GM21390 (cell line): Measurements from ENCODE around the gene TPTE.
"Not testable (repeated sequence)": the region's sequence is repeated elsewhere in the genome, so short reads cannot be mapped to it uniquely, and the experiment has no call there.

Experiments
- ATAC-seq: cut with Tn5 transposase; IDR thresholded peaks from one replicate; pipeline ENCODE4 v1.9.1; 2021; ENCODE audit not compliant: unreplicated experiment

Gene TPTE

DNA sequence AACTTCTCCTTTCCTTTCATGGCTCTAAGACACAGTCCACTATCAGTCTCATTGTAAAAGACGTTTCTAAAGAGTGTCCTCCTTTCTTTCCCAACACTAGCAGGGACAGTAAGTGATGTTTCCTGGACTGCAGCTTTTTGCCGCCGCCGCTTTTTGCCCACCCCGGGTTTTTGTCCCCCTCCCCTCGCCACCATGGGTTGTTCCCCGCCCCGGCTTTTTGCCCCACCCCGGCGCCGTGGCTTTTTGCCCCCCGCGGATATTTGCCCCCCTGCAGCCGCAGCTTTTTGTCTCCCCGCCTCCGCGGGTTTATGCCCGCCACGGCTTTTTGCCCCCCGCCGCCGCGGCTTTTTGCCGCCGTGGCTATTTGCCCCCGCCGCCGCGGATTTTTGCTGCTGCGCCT is 95.2 kb downstream of the TPTE start:
- no peak for ATAC-seq

DNA sequence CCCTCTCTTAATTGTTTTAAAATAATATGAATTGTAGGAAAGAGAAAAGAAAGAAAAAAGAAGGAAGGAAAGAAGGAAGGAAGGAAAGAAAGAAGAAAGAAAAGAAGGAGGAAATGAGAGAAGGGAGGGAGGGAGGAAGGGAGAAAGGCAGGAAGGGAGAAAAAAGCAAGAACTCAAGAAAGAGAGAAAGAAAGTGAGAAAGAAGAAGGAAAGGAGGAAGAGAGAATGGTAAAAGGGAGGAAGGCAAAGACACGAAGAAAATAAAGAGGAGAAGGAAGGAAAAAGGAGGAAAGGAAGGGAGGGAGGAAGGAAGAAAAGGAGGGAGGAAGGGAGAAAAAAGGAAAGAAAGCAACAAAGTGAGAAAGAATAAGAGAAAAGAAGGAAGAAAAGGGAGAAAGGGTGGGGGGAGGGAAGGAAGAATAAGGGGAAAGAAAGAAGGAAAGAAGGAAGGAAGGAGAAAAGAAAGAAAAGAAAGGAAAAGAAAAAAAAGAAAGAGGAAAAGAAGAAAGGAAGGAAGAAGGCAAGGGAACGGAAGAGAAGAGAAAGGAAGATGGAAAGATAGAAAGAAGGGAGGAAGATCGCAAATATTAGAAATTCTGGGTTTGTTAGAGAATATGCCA is 95.9 kb downstream of the TPTE start:
- ATAC-seq: not testable (repeated sequence)

DNA sequence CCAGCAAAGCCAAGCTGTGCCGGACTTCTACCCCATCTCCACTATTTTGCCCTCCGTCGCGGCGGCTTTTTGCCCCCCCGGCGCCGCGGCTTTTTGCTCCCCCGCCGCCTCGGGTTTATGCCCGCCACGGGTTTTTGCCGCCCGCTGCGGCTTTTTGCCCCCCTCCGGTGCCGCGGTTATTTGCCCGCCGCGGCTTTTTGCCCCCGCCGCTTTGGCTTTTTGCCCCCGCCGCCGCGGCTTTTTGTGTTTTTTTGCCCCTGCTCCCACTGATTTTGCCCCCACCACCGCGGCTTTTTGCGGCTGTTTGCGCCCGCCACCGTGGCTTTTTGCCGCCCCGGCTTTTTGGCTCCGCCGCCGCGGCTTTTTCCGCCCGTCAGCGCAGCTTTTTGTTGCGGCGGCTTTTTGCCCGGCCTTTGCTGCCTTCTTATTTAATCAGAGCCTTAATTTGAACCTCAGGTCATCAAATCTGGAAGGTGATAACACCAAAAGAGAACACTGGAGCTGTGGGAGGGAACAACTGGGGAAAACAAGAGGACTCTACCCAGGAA is 106.0 kb downstream of the TPTE start:
- no peak for ATAC-seq

DNA sequence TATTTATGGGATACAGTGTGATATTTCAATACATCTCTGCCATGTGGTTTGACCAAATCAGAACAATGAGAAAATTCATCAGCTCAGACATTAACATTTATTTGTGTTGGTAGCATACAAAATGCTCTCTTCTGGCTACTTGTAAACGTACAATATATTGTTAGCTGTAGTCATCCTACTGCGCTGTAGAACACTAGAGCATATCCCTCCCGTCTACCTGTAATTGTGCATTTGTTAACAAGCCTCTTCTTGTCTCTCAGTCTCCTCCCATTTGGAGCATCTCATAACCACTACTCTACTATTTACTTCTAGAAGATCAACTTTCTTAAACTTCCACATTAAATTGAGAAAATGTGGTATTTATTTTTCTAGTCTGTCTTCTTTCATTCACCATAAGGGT is 107.9 kb downstream of the TPTE start:
- not testable (repeated sequence) for ATAC-seq

DNA sequence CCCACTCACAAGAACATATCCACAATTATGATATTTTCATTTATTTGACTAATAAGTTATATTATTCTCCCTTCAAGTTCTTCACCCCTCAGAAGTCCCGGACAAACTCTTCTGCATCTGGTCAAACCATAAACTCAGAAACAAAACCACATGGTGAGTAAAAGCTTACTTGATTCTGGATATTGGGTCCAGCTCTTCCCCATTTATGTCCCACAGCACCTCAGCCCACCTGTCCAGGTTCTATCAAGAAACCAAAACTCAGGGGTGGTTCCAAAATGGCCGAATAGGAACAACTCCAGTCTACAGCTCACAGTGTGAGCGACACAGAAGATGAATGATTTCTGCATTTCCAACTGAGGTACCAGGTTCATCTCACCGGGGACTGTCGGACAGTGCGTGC is 109.4 kb downstream of the TPTE start:
- ATAC-seq: not testable (repeated sequence)

DNA sequence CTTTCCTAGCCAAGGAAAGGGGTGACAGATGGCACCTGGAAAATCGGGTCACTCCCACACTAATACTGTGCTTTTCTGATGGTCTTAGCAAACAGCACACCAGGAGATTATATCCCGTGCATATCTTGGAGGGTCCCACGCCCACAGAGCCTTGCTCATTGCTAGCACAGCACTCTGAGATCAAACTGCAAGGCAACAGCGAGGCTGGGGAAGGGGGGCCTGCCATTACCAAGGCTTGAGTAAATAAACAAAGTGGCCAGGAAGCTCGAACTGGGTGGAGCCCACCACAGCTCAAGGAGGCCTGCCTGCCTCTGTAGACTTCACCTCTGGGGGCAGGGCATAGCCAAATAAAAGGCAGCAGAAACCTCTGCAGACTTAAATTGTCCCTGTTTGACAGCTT is 109.9 kb downstream of the TPTE start:
- ATAC-seq: not testable (repeated sequence)

DNA sequence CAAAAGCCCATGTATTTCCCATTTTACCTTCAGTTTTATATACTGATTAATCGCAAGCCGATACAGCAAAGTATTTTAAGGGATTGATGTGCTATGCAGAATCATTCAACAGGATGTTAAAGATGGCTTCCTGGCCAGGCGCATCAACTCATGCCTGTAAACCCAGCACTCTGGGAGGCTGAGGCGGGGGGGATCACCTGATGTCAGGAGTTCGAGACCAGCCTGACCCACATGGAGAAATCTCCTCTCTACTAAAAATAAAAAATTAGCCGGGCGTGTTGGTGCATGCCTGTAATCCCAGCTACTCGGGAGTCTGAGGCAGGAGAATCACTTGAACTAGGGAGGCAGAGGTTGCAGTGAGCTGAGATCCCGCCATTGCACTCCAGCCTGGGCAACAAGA is 116.8 kb downstream of the TPTE start:
- ATAC-seq: not testable (repeated sequence)

DNA sequence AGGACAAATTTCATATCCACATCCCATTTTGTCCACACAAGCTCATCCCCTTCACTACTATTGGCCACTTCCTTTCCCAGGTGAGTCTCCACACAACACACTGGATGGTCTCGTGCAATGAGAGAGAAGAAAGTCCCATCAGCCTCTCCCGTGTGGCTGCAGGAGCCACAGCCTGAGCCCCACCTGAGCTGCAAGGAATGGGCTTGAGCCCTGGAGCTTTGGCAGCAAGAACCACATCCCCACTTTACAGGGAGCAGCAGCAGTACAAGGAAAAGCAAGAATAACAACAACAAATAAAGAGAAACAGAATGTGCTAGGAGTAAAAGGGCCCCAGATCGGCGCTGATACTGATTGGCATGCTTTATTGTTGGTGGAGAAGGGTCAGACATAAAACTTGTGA is 117.7 kb downstream of the TPTE start:
- ATAC-seq: no peak

DNA sequence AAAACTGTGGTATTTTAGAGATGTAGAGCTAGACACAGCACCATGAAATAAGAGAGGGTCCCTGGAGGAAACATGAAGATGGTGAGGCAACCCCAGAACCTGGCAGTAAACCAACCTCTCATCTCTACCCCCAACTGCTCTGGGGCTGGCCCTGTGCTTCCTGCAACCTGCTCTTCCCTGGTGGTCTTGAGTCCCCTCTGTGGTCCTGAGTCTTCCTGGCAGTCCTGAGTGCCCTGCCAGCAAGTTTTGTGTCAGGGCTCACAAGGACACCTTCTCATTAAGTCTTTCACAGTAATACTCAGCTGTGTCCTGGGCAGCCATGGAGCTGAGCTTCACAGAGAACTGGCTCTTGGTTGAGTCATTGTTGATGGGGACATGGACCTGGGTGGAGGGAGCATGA is 118.4 kb downstream of the TPTE start:
- not testable (repeated sequence) for ATAC-seq

DNA sequence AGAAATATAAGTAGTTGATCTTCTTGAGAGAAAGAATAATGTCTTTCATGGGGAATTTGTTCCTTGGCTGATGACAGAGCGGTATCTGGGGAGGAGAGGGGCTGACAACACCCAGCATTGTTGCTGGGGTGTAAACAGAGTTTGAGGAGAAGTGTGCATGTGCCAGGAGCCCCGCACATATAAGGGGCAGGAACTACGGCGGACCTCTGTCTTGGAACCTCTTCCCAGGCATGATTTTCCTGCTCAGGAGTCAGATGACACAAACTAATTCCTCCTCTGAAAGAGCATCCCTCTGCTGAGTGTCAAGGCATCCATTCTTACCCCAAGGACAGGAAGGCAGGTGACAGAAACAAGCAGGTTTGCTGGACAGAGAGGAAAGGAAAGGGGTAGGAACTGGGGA is 119.1 kb downstream of the TPTE start:
- no peak for ATAC-seq

DNA sequence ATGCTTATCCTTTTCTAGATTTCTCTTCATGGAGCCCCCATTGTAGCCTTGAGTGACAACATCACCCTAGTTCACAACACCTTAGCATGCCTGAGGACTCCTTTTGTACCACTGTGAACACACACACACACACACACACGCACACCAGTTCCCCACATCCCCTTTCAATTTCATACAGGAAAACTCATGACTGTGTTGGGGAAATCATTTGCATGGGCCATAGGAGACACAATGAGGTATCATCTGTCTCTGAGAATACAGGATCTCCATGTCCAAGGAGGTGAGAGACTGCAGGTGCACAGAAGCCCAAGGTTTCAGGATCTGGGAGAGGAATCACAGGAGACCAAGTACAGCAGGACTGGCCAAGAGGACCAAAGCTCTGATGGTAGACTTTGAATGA is 119.7 kb downstream of the TPTE start:
- no peak for ATAC-seq

DNA sequence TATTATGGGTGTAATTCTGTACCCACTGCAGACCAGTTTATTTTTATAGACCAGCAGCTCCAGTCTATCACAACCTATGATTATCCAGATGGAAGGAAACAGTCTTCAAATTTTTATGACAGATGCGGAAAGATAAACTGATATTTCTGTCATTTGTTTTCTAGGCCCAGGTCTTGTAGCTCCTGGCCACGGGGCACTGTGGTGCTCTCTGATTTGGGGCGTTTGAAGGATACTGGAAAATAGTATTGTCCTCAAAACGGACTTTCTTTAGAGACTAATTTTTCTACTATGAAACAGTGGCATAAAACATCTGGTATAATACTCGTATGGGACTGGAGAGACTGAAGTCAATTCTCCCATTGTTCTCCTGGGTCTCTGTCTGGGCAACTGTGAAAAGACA is 124.3 kb downstream of the TPTE start:
- not testable (repeated sequence) for ATAC-seq

DNA sequence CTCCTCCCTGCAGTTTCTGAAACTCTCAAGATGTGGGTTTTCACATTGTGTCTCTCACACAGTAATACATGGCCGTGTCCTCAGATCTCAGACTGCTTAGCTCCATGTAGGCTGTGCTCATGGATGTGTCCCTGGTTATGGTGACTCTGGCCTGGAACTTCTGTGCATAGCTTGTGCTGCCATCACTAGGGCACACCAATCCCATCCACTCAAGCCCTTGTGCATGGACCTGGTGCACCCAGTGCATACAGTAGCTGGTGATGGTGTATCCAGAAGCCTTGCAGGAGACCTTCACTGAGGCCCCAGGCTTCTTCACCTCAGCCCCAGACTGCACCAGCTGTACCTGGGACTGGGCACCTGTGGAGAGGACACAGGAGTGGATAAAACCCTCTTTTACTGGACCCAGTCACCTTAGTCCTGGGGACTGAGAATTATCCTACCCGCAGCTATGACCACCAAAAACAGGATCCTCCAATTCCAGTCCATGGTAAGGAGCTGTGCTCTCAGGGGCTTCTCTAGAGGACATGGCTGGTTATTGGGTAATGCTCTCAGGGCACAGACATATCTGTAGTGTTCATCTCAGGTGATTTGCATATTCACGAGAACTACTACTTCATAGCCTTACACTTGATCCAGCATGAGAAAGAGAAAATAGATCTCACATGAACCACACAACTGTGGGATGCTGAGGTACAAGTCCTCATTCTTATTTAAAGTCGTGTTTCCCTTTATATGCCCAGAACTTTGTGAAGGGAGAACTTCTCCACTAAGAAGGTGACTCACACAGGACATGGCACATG is 128.2 kb downstream of the TPTE start:
- not testable (repeated sequence) for ATAC-seq

DNA sequence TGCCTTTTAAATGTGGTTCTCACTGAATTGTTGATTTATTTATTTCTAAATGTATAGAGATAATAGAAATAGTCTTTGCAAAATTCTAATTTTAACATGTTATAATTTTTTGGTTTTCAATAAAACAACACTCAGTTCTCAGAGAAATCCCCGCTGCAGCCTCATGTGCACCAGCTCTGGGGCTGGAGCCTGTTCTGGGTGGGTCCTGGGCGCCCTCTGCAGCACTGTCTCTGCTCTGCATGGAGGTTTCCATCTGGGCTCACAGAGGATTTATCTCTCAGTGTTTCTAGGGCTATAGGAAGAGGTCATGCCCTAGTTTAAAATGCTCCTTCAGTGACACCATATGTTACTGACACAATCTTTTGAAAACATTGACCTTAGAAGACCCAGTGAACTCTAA is 128.9 kb downstream of the TPTE start:
- ATAC-seq: not testable (repeated sequence)
